HEK293T (cell line): ENCODE results near the gene PREB.

Source experiments
- CTCF ChIA-PET: fragments of 350-600 bp; formaldehyde crosslinking; extraction: SDS; loops from one replicate; lab custom pipeline; 2021; ENCODE audit warnings: antibody characterized with exemption, inconsistent platforms; lab: Yijun Ruan, JAX
- POLR2A ChIA-PET: fragments of 350-600 bp; formaldehyde crosslinking; extraction: SDS; loops from one replicate; lab custom pipeline; 2020; ENCODE audit warnings: antibody characterized with exemption, inconsistent platforms; lab: Yijun Ruan, JAX
- DNase-seq: peaks from one replicate; pipeline ENCODE4 v3.0.0; 2012; ENCODE audit warnings: mixed read lengths; ENCODE audit errors: extremely low spot score
- ARNT ChIP-seq: fragments of 450-650 bp; IDR thresholded peaks from 2 replicates; pipeline ENCODE4 v1.6.1; 2017; ENCODE audit warnings: mild to moderate bottlenecking
- BHLHE40 ChIP-seq: fragments of 450-650 bp; IDR thresholded peaks from 2 replicates; pipeline ENCODE4 v1.6.1; 2016; ENCODE audit warnings: mild to moderate bottlenecking, moderate library complexity, borderline replicate concordance
- CTBP1 ChIP-seq: fragments of 450-650 bp; IDR thresholded peaks from 2 replicates; pipeline ENCODE4 v1.6.1; 2016; ENCODE audit warnings: borderline replicate concordance
- ELF4 ChIP-seq: fragments of 450-650 bp; IDR thresholded peaks from 2 replicates; pipeline ENCODE4 v1.6.1; 2017; ENCODE audit warnings: antibody characterized with exemption
- FOXA1 ChIP-seq: fragments of 450-650 bp; IDR thresholded peaks from 2 replicates; pipeline ENCODE4 v1.6.1; 2016; ENCODE audit warnings: mild to moderate bottlenecking
- FOXK2 ChIP-seq: fragments of 450-650 bp; IDR thresholded peaks from 2 replicates; pipeline ENCODE4 v1.6.1; 2016; ENCODE audit warnings: mild to moderate bottlenecking
- FOXM1 ChIP-seq: fragments of 450-650 bp; IDR thresholded peaks from 2 replicates; pipeline ENCODE4 v1.6.1; 2017; ENCODE audit warnings: mild to moderate bottlenecking, borderline replicate concordance
- HDGF ChIP-seq: fragments of 450-650 bp; IDR thresholded peaks from 2 replicates; pipeline ENCODE4 v1.6.1; 2017; ENCODE audit warnings: antibody characterized with exemption, borderline replicate concordance
- L3MBTL2 ChIP-seq: fragments of 450-650 bp; conservative IDR thresholded peaks from 2 replicates; pipeline ENCODE4 v1.6.1; 2016; ENCODE audit warnings: mild to moderate bottlenecking
- LEF1 ChIP-seq: fragments of 450-650 bp; IDR thresholded peaks from 2 replicates; pipeline ENCODE4 v1.6.1; 2017; ENCODE audit warnings: mild to moderate bottlenecking, borderline replicate concordance
- NFRKB ChIP-seq: fragments of 450-650 bp; IDR thresholded peaks from 2 replicates; pipeline ENCODE4 v1.6.1; 2016; ENCODE audit warnings: mild to moderate bottlenecking, moderate library complexity
- SP1 ChIP-seq: fragments of 450-650 bp; IDR thresholded peaks from 2 replicates; pipeline ENCODE4 v1.6.1; 2017
- SUZ12 ChIP-seq: fragments of 450-650 bp; IDR thresholded peaks from 2 replicates; pipeline ENCODE4 v1.6.1; 2016; ENCODE audit warnings: mild to moderate bottlenecking
- TARDBP ChIP-seq: fragments of 450-650 bp; IDR thresholded peaks from 2 replicates; pipeline ENCODE4 v1.6.1; 2016
- ZNF384 ChIP-seq: fragments of 450-650 bp; IDR thresholded peaks from 2 replicates; pipeline ENCODE4 v1.6.1; 2016
- TF ChIP-seq, protein P1 (sequence below): fragments of 450-650 bp; IDR thresholded peaks from 2 replicates; pipeline ENCODE4 v1.6.1; 2016

Gene PREB

DNA sequence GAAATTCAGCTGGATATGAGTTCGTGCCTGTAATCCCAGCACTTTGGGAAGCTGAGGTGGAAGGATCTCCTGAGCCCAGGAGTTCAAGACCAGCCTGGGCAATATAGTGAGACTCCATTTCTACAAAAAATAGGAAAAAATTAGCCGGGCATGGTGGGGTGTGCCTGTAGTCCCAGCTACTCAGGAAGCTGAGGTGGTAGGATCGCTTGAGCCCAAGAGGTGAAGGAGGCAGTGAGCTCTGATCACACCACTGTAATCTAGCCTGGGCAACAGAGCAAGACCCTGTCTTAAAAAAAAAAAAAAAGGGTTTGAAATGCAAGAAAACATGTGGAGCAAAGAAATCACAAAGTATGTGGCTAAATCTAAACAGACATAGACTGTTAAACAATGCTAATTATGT is 25.4 kb downstream of the PREB start:
- CTCF ChIA-PET, result no interaction called here
- no peak for DNase-seq
- TF ChIP-seq, protein P1, sequence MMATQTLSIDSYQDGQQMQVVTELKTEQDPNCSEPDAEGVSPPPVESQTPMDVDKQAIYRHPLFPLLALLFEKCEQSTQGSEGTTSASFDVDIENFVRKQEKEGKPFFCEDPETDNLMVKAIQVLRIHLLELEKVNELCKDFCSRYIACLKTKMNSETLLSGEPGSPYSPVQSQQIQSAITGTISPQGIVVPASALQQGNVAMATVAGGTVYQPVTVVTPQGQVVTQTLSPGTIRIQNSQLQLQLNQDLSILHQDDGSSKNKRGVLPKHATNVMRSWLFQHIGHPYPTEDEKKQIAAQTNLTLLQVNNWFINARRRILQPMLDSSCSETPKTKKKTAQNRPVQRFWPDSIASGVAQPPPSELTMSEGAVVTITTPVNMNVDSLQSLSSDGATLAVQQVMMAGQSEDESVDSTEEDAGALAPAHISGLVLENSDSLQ, result no peak
- TF ChIP-seq ZNF384, result no peak
- POLR2A ChIA-PET, result interaction anchor here (0.9 to 1.3 kb wide), 2 partner anchors 15 to 25 kb away, joined by 3 read pairs; no protein-coding TSS in a partner anchor

DNA sequence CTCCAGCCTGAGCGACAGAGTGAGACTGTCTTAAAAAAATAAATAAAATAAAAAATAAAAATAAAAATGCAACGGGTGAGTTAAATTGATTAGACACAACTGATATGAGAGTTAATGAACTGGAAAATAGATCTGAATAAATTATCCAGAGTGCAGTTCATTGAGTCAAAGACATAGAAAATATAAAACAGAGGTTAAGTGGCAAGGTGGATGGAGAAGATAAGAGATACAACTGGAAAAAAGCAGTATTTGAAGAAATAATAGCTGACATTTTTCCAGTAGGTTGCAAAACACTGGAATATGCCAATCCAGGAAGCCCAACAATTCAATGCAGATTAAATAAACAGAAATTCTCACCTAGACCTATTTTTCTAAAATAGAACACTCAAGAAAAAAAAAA is 26.2 kb downstream of the PREB start:
- POLR2A ChIA-PET, result interaction anchor here (1.3 kb wide), 1 partner anchor 26 kb away, joined by 3 read pairs; no protein-coding TSS in a partner anchor
- DNase-seq, result no peak
- CTCF ChIA-PET, result interaction anchor here (0.7 kb wide), 1 partner anchor 54 kb away, joined by 4 read pairs; no protein-coding TSS in a partner anchor
- no peak for TF ChIP-seq FOXA1
- no peak for TF ChIP-seq CTBP1
- no peak for TF ChIP-seq SUZ12
- no peak for TF ChIP-seq ZNF384

DNA sequence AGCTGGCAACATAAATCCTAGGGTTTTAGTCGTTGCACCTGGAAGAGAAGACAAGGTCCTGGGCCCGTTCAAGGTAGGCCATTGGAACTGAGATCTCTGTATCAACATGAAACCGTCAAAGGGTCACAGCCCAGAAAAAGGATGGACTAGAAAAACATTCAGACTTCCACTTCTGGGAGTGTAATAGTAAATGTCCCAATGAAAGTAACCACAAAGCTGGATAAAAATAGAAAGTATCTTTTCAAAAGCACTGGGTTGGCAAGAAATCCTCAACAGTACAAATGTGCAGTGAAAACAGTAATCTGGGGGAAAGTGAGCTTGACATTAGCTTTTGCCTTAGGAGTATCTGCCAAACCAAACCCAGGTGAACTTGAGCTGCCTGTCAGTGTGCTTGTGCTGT is 28.5 kb downstream of the PREB start:
- ChIA-PET CTCF (interaction anchor here (0.6 kb wide), 1 partner anchor 12 kb away, joined by 3 read pairs; no protein-coding TSS in a partner anchor), POLR2A (no interaction called here)
- no peak for DNase-seq
- TF ChIP-seq SUZ12, result no peak
- no peak for TF ChIP-seq FOXM1
- TF ChIP-seq NFRKB, result no peak
- no peak for TF ChIP-seq SP1
- no peak for TF ChIP-seq FOXK2
- TF ChIP-seq, protein P1, result no peak
- no peak for TF ChIP-seq ARNT
- no peak for TF ChIP-seq BHLHE40
- no peak for TF ChIP-seq ELF4
- TF ChIP-seq LEF1, result no peak
- no peak for TF ChIP-seq FOXA1
- TF ChIP-seq ZNF384, result no peak

DNA sequence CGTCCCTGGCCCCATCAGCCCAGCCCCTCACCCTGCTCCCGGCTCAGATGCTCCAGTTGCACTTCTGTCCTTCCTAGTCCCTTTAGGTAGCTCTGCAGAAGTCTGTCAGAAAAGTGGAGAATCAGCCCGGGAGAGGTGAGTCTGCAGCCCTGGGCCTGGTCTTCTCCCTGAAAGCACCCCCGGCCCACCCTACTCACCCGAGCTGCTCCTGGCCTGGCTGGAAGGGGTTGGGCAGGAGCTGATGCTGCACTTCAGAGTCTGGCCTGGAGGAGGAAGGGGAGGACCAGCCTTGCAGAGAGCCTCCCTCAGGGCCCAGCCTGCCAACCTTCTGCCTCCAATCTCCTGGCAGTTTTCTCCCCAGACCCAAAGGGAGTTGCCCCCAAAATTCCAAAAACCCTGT is 32.1 kb downstream of the PREB start:
- POLR2A ChIA-PET, result no interaction called here
- CTCF ChIA-PET, result interaction anchor here (0.5 to 1.4 kb wide), 3 partner anchors 89 to 201 kb away, joined by 3 to 5 read pairs (median 5); no protein-coding TSS in a partner anchor
- no peak for TF ChIP-seq L3MBTL2
- TF ChIP-seq NFRKB, result no peak
- no peak for TF ChIP-seq FOXA1
- TF ChIP-seq BHLHE40, result no peak
- no peak for TF ChIP-seq SP1
- no peak for TF ChIP-seq HDGF
- no peak for TF ChIP-seq CTBP1
- TF ChIP-seq, protein P1, result no peak
- no peak for TF ChIP-seq ELF4
- TF ChIP-seq SUZ12, result no peak
- TF ChIP-seq LEF1, result no peak
- no peak for TF ChIP-seq FOXM1
- TF ChIP-seq TARDBP, result no peak
- no peak for TF ChIP-seq FOXK2

DNA sequence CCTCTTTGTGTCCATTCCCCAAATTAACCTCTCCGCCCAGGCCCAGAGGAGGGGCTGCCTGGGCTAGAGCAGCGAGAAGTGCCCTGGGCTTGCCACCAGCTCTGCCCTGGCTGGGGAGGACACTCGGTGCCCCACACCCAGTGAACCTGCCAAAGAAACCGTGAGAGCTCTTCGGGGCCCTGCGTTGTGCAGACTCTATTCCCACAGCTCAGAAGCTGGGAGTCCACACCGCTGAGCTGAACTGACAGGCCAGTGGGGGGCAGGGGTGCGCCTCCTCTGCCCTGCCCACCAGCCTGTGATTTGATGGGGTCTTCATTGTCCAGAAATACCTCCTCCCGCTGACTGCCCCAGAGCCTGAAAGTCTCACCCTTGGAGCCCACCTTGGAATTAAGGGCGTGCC is 34.4 kb downstream of the PREB start:
- ChIA-PET POLR2A (interaction anchor here (1.0 kb wide), 1 partner anchor 19 kb away, joined by 3 read pairs; no protein-coding TSS in a partner anchor), CTCF (interaction anchor here (0.8 to 1.6 kb wide), 4 partner anchors 91 to 203 kb away, joined by 3 to 5 read pairs (median 5); partner anchors contain the start of gene TRIM54)
- no peak for DNase-seq
- TF ChIP-seq NFRKB (no peak), HDGF (no peak), BHLHE40 (no peak), LEF1 (no peak), CTBP1 (no peak), L3MBTL2 (no peak), FOXM1 (no peak), FOXK2 (no peak), ARNT (no peak), ZNF384 (no peak), TARDBP (no peak), SP1 (no peak), ELF4 (no peak), SUZ12 (no peak), FOXA1 (no peak)
- TF ChIP-seq, protein P1, result no peak

More for the DNA sequence above, 32.1 kb downstream of the PREB start:
- no peak for DNase-seq

DNA sequence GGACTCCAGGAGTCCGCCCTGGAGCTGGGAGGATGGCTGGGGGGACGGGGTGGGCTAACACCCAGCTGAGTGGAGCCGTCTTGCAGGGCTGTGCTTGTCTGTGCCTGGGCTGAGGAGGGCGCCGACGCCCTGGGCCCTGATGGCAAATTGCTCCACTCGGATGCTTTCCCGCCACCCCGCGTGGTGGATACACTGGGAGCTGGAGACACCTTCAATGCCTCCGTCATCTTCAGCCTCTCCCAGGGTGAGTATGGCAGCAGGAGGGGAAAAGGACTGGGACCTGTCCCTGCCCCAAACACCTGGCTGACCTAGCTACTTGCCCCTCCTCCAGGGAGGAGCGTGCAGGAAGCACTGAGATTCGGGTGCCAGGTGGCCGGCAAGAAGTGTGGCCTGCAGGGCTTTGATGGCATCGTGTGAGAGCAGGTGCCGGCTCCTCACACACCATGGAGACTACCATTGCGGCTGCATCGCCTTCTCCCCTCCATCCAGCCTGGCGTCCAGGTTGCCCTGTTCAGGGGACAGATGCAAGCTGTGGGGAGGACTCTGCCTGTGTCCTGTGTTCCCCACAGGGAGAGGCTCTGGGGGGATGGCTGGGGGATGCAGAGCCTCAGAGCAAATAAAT is 35.0 kb downstream of the PREB start:
- TF ChIP-seq LEF1 (no peak), BHLHE40 (no peak), TARDBP (no peak), FOXM1 (no peak), ELF4 (no peak), NFRKB (no peak), FOXK2 (no peak), ZNF384 (no peak), CTBP1 (no peak), HDGF (no peak), FOXA1 (no peak), SUZ12 (no peak), L3MBTL2 (no peak), SP1 (no peak), ARNT (no peak)
- TF ChIP-seq, protein P1, result no peak
- POLR2A ChIA-PET, result no interaction called here

More for the DNA sequence above, 35.0 kb downstream of the PREB start:
- DNase-seq, result no peak
- CTCF ChIA-PET, result interaction anchor here (0.7 to 1.6 kb wide), 5 partner anchors 12 to 203 kb away, joined by 3 to 5 read pairs (median 5); partner anchors contain the start of genes KHK and TRIM54
